Naive thymus-derived CD4-positive, alpha-beta T cell (primary cell): Measurements from ENCODE around the gene FMO4. TPM values are rescaled to one million over a fixed set of nuclear protein-coding genes. Genes with fewer than 3 reads are reported as not detected.
"Not testable (repeated sequence)": the region's sequence is repeated elsewhere in the genome, so short reads cannot be mapped to it uniquely, and the experiment has no call there.

Source experiments
- ATAC-seq: fragments of 150-1000 bp; cut with Tn5 transposase; 2 replicates; pipeline ENCODE4 v1.10.0; 2021; ENCODE audit warnings: mild to moderate bottlenecking, moderate library complexity
- CTCF ChIA-PET: fragments of 350-600 bp; sonication (Branson Sonifier 250); formaldehyde crosslinking; loops from one replicate; lab custom pipeline; 2021; ENCODE audit warnings: antibody characterized with exemption; lab: Charles Lee
- POLR2A ChIA-PET: fragments of 350-600 bp; sonication (Branson Sonifier 250); formaldehyde crosslinking; loops from one replicate; lab custom pipeline; 2021; ENCODE audit warnings: antibody characterized with exemption, inconsistent platforms; lab: Charles Lee
- DNase-seq, 9 donors: peaks; one replicate each; pipeline versions ENCODE4 v3.0.0 to v3.0.0-alpha.2; 2020 to 2022; ENCODE audit warnings: mixed read lengths in 1 of 9
- H3K27ac ChIP-seq: one replicate; pipeline ENCODE4 v1.7.0; 2013; ENCODE audit warnings: mild to moderate bottlenecking, low read depth, low read length, moderate library complexity
- H3K27me3 ChIP-seq, 2 donors: one replicate each; pipeline ENCODE4 v1.7.0; 2013; ENCODE audit warnings: low read length in 2 of 2, mild to moderate bottlenecking in 2 of 2, moderate library complexity in 2 of 2; ENCODE audit not compliant: control insufficient read depth in 2 of 2, insufficient read depth in 2 of 2
- H3K36me3 ChIP-seq, 3 experiments: 1 replicate in 2 of 3; 2 replicates in 1 of 3; pipeline ENCODE4 v1.7.0; 2013; ENCODE audit warnings: low read length in 3 of 3, mild to moderate bottlenecking in 3 of 3, moderate library complexity in 1 of 3; ENCODE audit not compliant: insufficient read depth in 3 of 3, control insufficient read depth in 2 of 3
- H3K4me1 ChIP-seq, 2 donors: one replicate each; pipeline ENCODE4 v1.7.0; 2013; ENCODE audit warnings: low read length in 2 of 2, mild to moderate bottlenecking in 2 of 2, moderate library complexity in 1 of 2; ENCODE audit not compliant: control insufficient read depth in 2 of 2, insufficient read depth in 2 of 2
- H3K4me3 ChIP-seq: 2 replicates; pipeline ENCODE4 v1.7.0; 2013; ENCODE audit warnings: mild to moderate bottlenecking, low read length
- H3K9me3 ChIP-seq, 3 experiments: 1 replicate in 2 of 3; 2 replicates in 1 of 3; pipeline ENCODE4 v1.7.0; 2013; ENCODE audit warnings: low read length in 3 of 3; ENCODE audit not compliant: control insufficient read depth in 2 of 3
- H3K27ac Mint-ChIP-seq, 9 donors: one replicate each; pipeline ENCODE4 v1.8.0; 2020 to 2022; ENCODE audit warnings: mixed read lengths in 9 of 9, mild to moderate bottlenecking in 8 of 9, moderate library complexity in 5 of 9, inconsistent platforms in 2 of 9
- H3K27me3 Mint-ChIP-seq, 5 donors: one replicate each; pipeline ENCODE4 v1.8.0; 2021 to 2022; ENCODE audit warnings: mixed read lengths in 5 of 5, mild to moderate bottlenecking in 1 of 5
- H3K36me3 Mint-ChIP-seq, 5 donors: one replicate each; pipeline ENCODE4 v1.8.0; 2020 to 2022; ENCODE audit warnings: mixed read lengths in 5 of 5, mild to moderate bottlenecking in 3 of 5, inconsistent platforms in 1 of 5
- H3K4me1 Mint-ChIP-seq, 7 donors: one replicate each; pipeline ENCODE4 v1.8.0; 2020 to 2022; ENCODE audit warnings: mixed read lengths in 7 of 7, mild to moderate bottlenecking in 3 of 7, inconsistent platforms in 1 of 7
- H3K4me3 Mint-ChIP-seq, 10 donors: one replicate each; pipeline ENCODE4 v1.8.0; 2020 to 2022; ENCODE audit warnings: mild to moderate bottlenecking in 10 of 10, mixed read lengths in 10 of 10, moderate library complexity in 6 of 10, inconsistent platforms in 2 of 10
- H3K9me3 Mint-ChIP-seq, 11 donors: one replicate each; pipeline ENCODE4 v1.8.0; 2020 to 2022; ENCODE audit warnings: mixed read lengths in 11 of 11, mild to moderate bottlenecking in 4 of 11, inconsistent platforms in 1 of 11, moderate library complexity in 1 of 11
- intact Hi-C, 2 donors: fragments of 100-400 bp; cut with micrococcal nuclease; formaldehyde crosslinking; loops; one replicate each; pipeline ENCODE4 v1.15.1; 2023
- polyA plus RNA-seq, 2 donors: library from polyadenylated mRNA; unstranded; fragments of 300-500 nt; fragmentation: Illumina TruSeq; gene quantifications; one replicate each; pipeline ENCODE4 v1.2.3, GENCODE V29; 2021
- total RNA-seq, 6 experiments: library from RNA in 5 of 6; stranded (reverse) in 5 of 6; gene quantifications; 1 replicate in 5 of 6; 2 replicates in 1 of 6; pipeline ENCODE4 v1.2.3 and lab custom pipeline; 2021 to 2026

The FMO4 gene
- total and polyA plus RNA-seq, 7 experiments from 2014 or later, result 1.2 to 3.7 (median 2.8) TPM

DNA sequence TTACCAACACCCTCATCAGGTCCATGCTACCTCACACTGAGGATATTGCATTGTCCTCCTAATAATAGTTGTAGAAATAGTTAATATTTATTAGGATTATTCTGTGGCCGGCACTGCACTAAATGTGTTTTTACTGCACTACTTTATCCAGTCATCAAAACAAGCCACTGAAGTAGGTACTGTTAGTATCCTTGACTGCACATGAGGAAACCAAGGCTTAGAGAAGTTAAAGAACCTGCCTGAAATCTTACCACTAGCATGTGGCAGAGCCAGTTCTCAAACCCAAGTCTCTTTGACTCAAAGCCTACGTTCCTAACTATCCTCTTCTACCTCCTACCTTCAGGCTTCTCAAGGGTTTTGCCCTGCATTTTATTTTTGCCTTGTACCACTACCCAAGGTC lies 34.7 kb upstream of the FMO4 start:
- Mint-ChIP-seq H3K27me3 (peaks cover 21 to 35% (median 25%) of the 10 kb centered on the region in 5 donors), H3K27ac (no peak overlapping the region), H3K9me3 (no peaks in the 10 kb centered on the region), H3K4me1 (no peaks in the 10 kb centered on the region), H3K4me3 (no peak overlapping the region), H3K36me3 (no peaks in the 10 kb centered on the region)
- no peaks in the 10 kb centered on the region for H3K4me1 ChIP-seq
- no peak overlapping the region for H3K4me3 ChIP-seq
- H3K36me3 ChIP-seq, result no peaks in the 10 kb centered on the region
- intact Hi-C loops, result no loop called here
- H3K27me3 ChIP-seq, result no peaks in the 10 kb centered on the region
- ChIA-PET POLR2A (no interaction called here), CTCF (no interaction called here)
- no peak for DNase-seq
- no peak overlapping the region for H3K27ac ChIP-seq
- H3K9me3 ChIP-seq, result no peaks in the 10 kb centered on the region
- ATAC-seq, result no peak

- ATAC-seq, result no peak
- Histone ChIP-seq H3K9me3 (no peaks in the 10 kb centered on the region), H3K36me3 (no peaks in the 10 kb centered on the region), H3K27me3 (no peaks in the 10 kb centered on the region), H3K27ac (no peak overlapping the region), H3K4me3 (no peak overlapping the region), H3K4me1 (no peaks in the 10 kb centered on the region)
- H3K4me3 Mint-ChIP-seq, result no peak overlapping the region
- peaks cover 23 to 36% (median 27%) of the 10 kb centered on the region in 5 donors for H3K27me3 Mint-ChIP-seq
- POLR2A ChIA-PET, result no interaction called here
- intact Hi-C loops, result no loop called here
- CTCF ChIA-PET, result no interaction called here
- DNase-seq, result no peak
- no peaks in the 10 kb centered on the region for H3K4me1 Mint-ChIP-seq
- H3K36me3 Mint-ChIP-seq, result no peaks in the 10 kb centered on the region
- H3K27ac Mint-ChIP-seq, result no peak overlapping the region
- H3K9me3 Mint-ChIP-seq, result no peaks in the 10 kb centered on the region
Observed at GRCh38 chr1:171279678-171280077, 34.3 kb upstream of the FMO4 start.

- Mint-ChIP-seq H3K27ac (no peak overlapping the region), H3K4me1 (no peaks in the 10 kb centered on the region), H3K9me3 (no peaks in the 10 kb centered on the region), H3K36me3 (no peaks in the 10 kb centered on the region), H3K4me3 (no peak overlapping the region), H3K27me3 (peaks cover 26 to 39% (median 30%) of the 10 kb centered on the region in 5 donors)
- Histone ChIP-seq H3K36me3 (no peaks in the 10 kb centered on the region), H3K4me3 (no peak overlapping the region), H3K4me1 (no peaks in the 10 kb centered on the region), H3K27me3 (no peaks in the 10 kb centered on the region), H3K27ac (no peak overlapping the region), H3K9me3 (no peaks in the 10 kb centered on the region)
- DNase-seq, result no peak
- CTCF ChIA-PET, result no interaction called here
- ATAC-seq, result no peak
- POLR2A ChIA-PET, result no interaction called here
- intact Hi-C loops, result no loop called here
Observed at GRCh38 chr1:171280599-171280998, 33.4 kb upstream of the FMO4 start.

GRCh38 chr1:171286032-171286705 lies 27.8 kb upstream of the FMO4 start:
- intact Hi-C loops, result no loop called here

GRCh38 chr1:171290621-171291020 lies 23.4 kb upstream of the FMO4 start:
- POLR2A ChIA-PET, result no interaction called here
- H3K27ac Mint-ChIP-seq, result no peak overlapping the region
- Histone ChIP-seq H3K27ac (no peak overlapping the region), H3K4me1 (no peaks in the 10 kb centered on the region), H3K9me3 (no peaks in the 10 kb centered on the region), H3K27me3 (no peaks in the 10 kb centered on the region), H3K4me3 (no peak overlapping the region), H3K36me3 (no peaks in the 10 kb centered on the region)
- no peaks in the 10 kb centered on the region for H3K9me3 Mint-ChIP-seq
- DNase-seq (no peak), ATAC-seq (no peak)
- H3K36me3 Mint-ChIP-seq, result no peaks in the 10 kb centered on the region
- peaks cover under 1 to 34% (median 6%) of the 10 kb centered on the region in 5 donors for H3K27me3 Mint-ChIP-seq
- peaks cover 0 to 2% (median 0%) of the 10 kb centered on the region in 7 donors for H3K4me1 Mint-ChIP-seq
- intact Hi-C loops, result no loop called here
- CTCF ChIA-PET, result no interaction called here
- H3K4me3 Mint-ChIP-seq, result no peak overlapping the region

More at GRCh38 chr1:171286032-171286705, 27.8 kb upstream of the FMO4 start:
- Histone ChIP-seq H3K9me3 (no peaks in the 10 kb centered on the region), H3K4me1 (no peaks in the 10 kb centered on the region), H3K4me3 (no peak overlapping the region), H3K27ac (no peak overlapping the region), H3K36me3 (no peaks in the 10 kb centered on the region), H3K27me3 (no peaks in the 10 kb centered on the region)
- ATAC-seq (peak; percentile 40), DNase-seq (no peak)
- Mint-ChIP-seq H3K27me3 (peaks cover 12 to 47% (median 22%) of the 10 kb centered on the region in 5 donors), H3K27ac (no peak overlapping the region), H3K36me3 (no peaks in the 10 kb centered on the region), H3K4me1 (peaks cover 0 to 2% (median 0%) of the 10 kb centered on the region in 7 donors), H3K4me3 (no peak overlapping the region), H3K9me3 (no peaks in the 10 kb centered on the region)
- CTCF ChIA-PET, result no interaction called here
- POLR2A ChIA-PET, result no interaction called here

- Mint-ChIP-seq H3K27me3 (peaks cover 0 to 43% (median 19%) of the 10 kb centered on the region in 5 donors), H3K4me1 (no peaks in the 10 kb centered on the region), H3K4me3 (no peak overlapping the region), H3K27ac (no peak overlapping the region), H3K9me3 (peaks cover 0 to 8% (median under 1%) of the 10 kb centered on the region in 11 donors), H3K36me3 (peaks cover 0 to 1% (median 0%) of the 10 kb centered on the region in 5 donors)
- DNase-seq (no peak), ATAC-seq (no peak)
- POLR2A ChIA-PET, result interaction anchor here (0.7 kb wide), 1 partner anchor 452 kb away, joined by 3 read pairs; no protein-coding TSS in a partner anchor
- H3K36me3 ChIP-seq, result no peaks in the 10 kb centered on the region
- H3K27ac ChIP-seq, result no peak overlapping the region
- CTCF ChIA-PET, result no interaction called here
- H3K4me3 ChIP-seq, result no peak overlapping the region
- H3K4me1 ChIP-seq, result no peaks in the 10 kb centered on the region
- intact Hi-C loops, result no loop called here
- no peaks in the 10 kb centered on the region for H3K27me3 ChIP-seq
- no peaks in the 10 kb centered on the region for H3K9me3 ChIP-seq
Observed at GRCh38 chr1:171292799-171293198, 21.2 kb upstream of the FMO4 start.

DNA sequence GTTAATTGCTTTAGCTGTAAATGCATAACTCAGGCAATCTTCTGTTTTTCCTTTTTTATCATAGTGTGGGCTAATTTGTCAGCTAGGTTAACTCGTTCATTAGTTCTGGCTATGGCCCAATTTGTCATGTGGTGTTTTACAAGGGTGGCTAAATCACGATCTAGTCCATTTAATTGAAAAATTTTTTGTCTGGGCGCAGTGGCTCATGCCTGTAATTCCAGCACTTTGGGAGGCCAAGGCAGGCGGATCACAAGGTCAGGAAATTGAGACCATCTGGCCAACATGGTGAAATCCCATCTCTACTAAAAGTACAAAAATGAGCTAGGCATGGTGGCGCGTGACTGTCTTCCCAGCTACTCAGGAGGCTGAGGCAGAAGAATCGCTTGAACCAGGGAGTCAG lies 18.6 kb upstream of the FMO4 start:
- ATAC-seq, DNase-seq, H3K4me3 ChIP-seq, H3K27me3 ChIP-seq, H3K27ac Mint-ChIP-seq, CTCF ChIA-PET, H3K4me1 ChIP-seq, H3K27ac ChIP-seq, intact Hi-C loops, POLR2A ChIA-PET, H3K36me3 Mint-ChIP-seq, H3K4me3 Mint-ChIP-seq, H3K36me3 ChIP-seq, H3K4me1 Mint-ChIP-seq: not testable (repeated sequence)
- peaks cover 0 to 13% (median 0%) of the 10 kb centered on the region in 3 experiments for H3K9me3 ChIP-seq
- Mint-ChIP-seq H3K9me3 (peaks cover 0 to 27% (median 16%) of the 10 kb centered on the region in 11 donors), H3K27me3 (peaks cover 2 to 43% (median 21%) of the 10 kb centered on the region in 5 donors)
